ENCODE results near the gene NISCH.

DNA sequence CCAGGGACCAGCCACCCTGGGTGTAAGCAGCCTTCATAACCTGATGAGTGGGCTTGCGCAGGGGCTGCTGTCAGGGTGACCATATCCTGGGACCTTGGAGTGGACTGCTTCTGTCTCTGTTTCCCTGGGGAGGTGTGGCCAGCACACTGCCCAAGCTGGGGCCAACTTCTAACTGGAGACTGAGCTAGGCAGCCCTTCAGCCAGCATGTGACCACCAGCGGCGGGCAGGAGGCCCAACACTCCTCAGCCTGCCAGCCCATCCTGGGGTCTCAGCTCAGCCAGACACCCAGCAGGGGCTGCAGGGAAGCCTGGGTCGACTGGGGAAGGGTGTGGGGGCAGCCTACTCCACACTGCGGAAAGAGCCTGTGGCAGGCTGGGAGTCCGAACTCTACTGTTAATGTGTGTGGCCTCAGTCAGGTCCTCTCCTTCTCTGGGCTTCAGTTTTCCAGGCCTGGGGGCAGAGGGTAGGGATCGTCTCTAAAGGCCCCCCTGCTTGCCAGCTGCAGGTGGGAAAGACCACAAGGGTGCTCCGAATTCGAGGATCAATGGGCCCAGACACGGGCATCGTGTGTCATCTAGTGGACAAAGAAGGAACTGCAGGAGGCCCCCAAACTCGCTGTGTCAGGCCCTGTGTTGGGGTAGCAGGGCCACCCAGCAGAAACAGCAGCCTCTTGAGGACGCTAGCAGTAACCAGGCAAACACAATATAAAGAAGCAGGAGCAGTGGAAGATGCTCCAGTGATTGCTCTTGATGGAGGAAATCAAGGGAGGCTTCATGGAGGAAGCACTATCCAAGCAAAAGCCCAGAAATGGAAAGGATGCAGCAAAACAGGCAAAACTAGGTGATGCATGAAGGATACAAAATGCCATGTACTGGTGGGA is 8.5 kb upstream of the NISCH start:
- TF ChIP-seq, protein P1, sequence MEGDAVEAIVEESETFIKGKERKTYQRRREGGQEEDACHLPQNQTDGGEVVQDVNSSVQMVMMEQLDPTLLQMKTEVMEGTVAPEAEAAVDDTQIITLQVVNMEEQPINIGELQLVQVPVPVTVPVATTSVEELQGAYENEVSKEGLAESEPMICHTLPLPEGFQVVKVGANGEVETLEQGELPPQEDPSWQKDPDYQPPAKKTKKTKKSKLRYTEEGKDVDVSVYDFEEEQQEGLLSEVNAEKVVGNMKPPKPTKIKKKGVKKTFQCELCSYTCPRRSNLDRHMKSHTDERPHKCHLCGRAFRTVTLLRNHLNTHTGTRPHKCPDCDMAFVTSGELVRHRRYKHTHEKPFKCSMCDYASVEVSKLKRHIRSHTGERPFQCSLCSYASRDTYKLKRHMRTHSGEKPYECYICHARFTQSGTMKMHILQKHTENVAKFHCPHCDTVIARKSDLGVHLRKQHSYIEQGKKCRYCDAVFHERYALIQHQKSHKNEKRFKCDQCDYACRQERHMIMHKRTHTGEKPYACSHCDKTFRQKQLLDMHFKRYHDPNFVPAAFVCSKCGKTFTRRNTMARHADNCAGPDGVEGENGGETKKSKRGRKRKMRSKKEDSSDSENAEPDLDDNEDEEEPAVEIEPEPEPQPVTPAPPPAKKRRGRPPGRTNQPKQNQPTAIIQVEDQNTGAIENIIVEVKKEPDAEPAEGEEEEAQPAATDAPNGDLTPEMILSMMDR (conservative IDR thresholded peaks at IDR 0.05; ENCODE audit: low read length) = peak; percentile 100
- TF ChIP-seq EZH2phosphoT487 (IDR thresholded peaks at IDR 0.05; ENCODE audit: borderline replicate concordance) = no peak
